Stimulated activated CD8-positive, alpha-beta memory T cell treated with anti-CD3 and anti-CD28 coated beads, Interleukin-2, amount 100 ng/mL, for 1 hour (primary cell): ENCODE data around the gene WBP1L.
"Not testable (repeated sequence)": the region's sequence is repeated elsewhere in the genome, so short reads cannot be mapped to it uniquely, and the experiment has no call there.

Experiments
- DNase-seq, 2 donors: peaks; one replicate each; pipeline ENCODE4 v3.0.0-alpha.2; 2020; ENCODE audit warnings: low read depth in 2 of 2

Gene WBP1L

DNA sequence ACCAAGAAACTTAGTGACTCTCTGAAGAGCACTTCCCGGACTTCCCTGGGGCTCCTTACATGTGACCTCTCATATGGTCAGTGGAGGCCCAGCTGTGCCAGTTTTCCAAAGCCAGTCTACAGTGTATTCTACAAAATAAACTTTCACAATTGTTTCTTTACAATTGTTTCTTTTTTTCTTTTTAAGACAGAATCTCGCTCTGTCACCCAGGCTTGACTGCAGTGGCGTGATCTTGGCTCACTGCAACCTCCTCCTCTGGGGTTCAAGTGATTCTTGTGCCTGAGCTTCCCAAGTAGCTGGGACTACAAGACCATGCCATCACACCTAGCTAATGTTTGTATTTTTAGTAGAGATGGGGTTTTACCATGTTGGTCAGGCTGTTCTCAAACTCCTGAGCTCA lies 67.6 kb downstream of the WBP1L start:
- DNase-seq: no peak

DNA sequence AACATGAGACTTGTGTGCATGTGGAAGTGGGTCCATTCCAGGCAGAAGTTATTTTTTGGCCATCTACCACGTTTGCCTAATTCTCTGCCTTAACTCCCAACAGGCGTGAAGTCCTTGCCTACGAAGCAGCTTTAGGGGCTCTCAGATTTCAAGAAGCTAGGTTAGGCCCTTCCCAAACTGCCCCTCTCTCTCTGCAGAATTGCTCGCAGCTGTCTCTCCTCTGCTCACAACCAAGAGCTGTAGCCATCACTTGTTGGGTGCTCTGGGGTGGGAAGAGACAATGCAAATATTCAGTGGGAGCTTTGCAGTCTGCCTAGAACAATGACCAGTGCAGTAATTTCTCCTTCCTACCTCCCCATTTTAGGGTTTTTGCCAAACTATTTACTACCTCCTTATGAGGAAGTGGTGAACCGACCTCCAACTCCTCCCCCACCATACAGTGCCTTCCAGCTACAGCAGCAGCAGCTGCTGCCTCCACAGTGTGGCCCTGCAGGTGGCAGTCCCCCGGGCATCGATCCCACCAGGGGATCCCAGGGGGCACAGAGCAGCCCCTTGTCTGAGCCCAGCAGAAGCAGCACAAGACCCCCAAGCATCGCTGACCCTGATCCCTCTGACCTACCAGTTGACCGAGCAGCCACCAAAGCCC lies 68.6 kb downstream of the WBP1L start:
- no peak for DNase-seq

DNA sequence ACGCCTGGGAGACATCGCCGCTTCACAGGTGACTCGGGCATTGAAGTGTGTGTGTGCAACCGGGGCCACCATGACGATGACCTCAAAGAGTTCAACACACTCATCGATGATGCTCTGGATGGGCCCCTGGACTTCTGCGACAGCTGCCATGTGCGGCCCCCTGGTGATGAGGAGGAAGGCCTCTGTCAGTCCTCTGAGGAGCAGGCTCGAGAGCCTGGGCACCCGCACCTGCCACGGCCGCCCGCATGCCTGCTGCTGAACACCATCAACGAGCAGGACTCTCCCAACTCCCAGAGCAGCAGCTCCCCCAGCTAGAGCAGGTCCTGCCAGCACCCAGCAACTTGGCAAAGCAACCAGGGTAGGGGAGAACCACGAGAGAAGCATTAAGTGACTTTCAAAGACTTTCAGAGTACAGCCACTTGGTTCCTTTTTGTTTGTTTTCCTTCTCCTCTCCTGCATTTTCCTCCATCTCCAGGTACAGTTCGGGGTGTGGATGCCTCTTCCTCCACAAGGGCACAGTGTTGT lies 69.3 kb downstream of the WBP1L start:
- DNase-seq: no peak

DNA sequence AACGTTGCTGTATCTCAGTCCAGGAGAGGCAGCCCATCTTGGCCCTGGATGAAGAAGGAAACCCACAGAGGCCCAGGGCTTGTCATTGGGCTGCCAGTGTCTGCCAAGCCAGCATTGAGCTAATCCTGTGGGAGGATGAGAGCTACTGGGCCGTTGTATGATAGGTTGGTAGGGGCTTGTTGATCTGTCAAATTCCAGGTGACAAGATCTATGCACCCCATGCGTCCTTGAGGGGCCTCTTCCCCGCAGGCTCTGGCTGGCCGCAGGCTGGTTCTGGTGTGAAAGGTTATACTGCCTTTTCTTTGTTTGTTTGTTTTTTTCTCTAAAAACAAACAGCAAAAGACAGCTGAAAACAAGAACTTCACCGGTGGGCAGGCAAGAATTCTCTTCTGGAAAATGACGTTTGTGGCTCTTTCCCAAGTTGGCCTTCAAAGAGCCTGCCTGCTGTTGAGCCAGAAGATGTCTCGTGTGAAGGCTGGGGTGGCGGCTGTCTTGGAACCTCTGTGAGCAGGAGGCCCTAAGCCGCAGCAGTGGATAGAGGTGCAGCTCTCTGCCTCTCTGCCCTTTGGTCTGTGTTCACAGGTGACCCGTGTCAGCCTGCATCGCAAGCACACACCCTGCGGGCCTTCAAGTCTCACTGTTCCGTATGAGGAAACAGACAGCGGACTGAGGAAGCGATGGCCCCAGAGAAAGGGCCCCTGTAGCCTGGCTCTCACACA lies 70.1 kb downstream of the WBP1L start:
- DNase-seq: no peak

DNA sequence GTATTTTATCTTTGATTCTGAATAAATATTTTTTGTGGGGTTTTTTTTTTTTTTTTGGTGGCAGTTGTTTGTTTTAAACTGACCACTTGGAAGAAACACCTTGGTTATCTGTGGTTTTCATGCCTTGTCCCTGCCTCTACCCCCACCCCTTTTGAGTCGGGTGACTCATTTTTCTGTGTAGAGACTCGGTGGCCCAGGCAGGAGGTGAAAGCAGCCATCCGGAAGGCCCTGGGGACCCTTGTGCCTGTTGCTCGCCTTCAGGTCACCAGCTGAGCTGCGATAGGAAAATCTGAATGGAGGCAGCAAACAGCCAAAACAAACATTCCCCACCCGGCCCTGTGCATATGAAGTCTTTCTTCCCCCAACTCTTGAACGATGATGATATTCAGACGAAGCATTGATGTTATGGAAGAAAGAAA lies 70.7 kb downstream of the WBP1L start:
- DNase-seq: no peak

DNA sequence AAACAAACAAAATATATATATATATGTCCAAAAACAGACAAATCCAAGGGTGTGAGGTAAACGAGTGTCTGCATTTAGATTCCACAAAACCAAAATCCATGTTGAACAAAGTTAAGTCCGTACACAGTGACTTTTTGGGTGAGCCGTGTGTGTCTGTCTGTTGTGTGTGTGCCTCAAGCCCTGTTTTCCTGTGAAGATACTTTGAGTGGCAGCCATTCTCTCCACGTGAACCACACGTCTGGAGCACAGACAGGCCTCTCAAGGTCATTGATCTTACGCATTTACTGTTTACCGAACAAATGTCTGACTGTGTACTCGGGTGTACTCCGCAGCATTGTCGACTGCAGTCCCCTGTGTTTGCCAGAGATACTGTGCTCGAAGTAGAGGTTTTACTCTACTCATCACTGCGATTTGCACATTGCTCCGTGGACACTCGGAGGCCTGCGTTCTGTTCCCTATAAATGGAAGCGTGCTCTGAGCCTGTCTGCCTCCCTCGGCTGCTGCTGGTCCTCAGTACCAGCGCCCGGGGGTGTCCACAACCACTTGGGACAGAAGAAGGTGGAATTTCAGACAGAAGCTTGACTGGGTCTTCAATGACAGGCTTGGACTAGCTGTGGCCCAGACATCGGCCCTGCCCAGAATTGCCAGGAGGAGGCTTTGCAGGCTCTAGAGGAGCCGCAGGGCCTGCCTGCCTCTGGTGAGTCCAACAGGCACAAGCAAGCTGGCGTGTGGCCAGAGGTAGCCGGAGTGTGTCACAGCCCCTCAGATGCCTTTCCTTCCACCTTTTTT lies 71.3 kb downstream of the WBP1L start:
- no peak for DNase-seq

DNA sequence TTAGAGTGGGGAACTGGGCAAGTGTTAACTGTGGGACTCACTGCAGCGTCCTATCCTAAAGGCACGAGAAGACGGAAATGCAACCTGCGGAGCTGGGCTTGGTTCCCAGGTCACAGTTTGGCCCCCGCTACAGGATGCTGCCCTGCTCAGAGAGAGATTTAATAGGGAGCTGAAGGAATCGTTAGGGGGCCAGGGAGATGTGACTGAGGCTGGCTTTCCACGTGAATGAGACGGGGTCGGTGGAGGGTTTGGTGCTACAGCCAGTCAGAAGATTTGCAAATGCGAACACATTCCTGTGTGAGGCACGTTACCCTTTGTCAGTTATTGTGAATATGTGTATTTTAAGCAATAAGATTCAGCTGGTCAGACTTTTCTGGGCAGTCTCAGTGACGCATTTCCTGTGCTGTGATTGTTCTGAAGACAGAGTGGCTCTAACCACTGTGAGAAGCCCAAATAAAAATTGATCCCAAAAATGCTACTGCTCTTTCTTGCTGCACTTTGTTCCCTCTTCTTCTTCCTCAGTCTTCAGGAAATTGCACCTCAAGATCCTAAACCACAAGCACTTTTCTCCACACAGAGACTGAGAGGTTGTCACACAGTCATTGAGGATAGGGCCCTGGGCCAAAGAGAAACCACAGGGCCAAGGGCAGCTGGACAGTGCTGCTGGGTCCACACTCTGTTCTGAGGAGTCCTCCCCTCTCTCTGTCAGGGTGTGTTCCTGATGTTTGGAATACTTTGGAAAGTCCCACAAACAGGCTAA lies 72.2 kb downstream of the WBP1L start:
- DNase-seq: no peak

DNA sequence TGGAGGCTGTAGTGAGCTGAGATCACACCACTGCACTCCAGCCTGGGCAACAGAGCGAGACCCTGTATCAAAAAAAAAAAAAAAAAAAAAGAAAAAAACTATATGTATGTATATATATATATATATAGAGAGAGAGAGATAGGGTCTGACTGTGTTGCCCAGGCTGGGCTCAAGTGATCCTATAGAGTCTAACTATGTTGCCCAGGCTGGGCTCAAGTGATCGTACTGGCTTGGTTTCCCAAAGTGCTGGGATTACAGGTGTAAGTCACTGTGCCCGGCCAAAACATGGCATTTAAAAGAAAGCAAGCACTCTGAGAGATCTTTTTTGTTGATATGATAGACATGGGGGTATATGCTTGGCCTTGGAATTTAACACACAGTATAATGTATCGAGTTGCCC lies 73.4 kb downstream of the WBP1L start:
- no peak for DNase-seq

DNA sequence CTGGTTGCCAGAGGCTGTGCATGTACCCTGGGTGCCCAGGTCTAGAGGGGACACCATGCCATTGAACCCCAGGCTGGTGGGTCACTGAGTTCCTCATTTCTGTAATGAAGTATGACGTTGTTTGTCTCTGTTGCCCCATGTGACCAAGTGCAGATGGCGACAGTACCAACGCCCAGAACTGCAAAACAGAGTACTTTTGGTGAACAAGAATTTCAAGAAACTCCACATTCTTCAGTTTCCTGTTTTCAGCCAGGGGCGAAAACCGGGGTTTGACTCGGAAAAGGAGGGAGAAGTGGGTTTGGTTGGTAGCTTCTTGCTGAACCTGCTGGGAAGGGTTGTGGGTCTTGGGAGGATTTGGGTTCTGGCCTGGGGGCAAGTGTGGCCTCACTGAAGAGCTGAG lies 75.3 kb downstream of the WBP1L start:
- DNase-seq: no peak

DNA sequence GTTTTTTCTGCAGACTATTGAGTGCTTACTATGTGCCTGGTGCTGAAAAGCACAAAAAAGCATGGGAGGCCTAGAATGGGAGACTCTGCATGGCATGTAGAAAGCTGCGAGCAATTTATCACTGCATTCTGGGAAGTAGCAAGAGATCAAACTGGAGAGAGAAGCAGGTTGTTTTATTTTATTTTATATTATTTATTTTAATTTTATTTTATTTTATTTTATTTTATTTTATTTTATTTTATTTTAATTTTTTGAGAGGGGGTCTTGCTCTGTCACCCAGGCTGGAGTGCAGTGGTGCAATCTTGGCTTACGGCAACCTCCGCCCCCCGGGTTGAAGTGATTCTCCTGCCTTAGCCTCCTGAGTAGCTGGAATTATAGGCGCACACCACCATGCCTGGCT lies 76.3 kb downstream of the WBP1L start:
- DNase-seq: not testable (repeated sequence)

DNA sequence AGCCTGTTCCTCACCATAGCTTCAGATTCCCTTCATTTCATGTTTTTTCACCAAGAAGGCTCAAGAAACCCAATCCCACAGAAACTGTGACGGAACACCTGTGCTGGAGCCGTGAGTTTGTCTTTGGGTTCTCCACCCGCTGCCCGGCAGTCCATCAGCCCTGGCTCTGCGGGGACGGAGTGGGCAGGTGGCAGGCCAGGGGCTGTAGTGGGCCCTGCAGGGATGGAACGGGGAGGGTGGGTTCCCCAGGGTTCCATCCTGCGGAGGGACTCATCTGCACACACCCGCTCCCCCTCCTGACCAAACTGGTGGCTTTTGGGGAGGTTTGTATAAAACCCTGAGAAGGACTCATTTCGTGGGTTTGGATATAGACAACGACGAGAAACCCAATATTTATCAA lies 78.5 kb downstream of the WBP1L start:
- no peak for DNase-seq

DNA sequence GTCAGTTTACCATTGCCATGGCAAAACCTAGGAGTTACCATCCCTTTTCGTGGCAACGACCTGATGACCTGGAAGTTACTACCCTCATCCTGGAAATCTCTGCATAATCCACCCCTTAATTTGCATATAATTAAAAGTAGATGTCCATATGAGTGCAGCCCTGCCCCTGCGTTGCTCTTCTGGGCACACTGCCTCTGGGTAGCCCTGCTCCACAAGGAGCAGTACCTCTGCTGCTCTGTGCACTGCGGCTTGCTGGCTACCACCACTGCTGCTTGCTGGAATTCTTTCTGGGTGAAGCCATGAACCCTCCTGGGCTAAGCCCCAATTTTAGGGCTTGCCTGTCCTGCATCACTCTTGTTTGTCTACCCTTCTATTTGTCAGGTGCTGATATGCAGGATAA lies 80.9 kb downstream of the WBP1L start:
- DNase-seq: no peak

DNA sequence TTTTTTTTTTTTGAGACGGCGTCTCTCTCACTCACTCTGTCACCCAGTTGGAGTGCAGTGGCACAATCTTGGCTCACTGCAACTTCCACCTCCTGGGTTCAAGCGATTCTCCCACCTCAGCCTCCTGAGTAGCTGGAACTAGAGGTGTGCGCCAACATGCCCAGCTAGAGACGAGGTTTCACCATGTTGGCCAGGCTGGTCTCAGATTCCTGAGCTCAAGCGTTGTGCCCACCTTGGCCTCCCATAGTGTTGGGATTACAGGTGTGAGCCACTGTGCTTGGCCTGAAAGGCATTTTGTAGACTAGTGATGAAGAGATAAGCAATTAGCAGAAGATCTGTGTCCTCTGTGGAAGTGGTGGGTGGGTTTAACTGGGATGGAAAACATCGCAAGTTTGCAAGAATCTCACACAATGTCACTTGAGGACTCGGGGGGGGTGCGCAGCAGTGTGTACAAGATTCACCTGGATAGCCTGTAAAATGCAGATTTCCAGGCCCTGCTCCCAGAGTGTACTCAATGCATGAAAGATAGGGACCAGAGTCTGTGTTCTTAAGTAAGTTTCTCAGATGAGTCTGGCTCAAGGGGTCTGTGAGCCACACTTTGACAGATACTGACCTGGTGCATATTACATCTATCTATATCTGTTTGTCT lies 82.5 kb downstream of the WBP1L start:
- no peak for DNase-seq

DNA sequence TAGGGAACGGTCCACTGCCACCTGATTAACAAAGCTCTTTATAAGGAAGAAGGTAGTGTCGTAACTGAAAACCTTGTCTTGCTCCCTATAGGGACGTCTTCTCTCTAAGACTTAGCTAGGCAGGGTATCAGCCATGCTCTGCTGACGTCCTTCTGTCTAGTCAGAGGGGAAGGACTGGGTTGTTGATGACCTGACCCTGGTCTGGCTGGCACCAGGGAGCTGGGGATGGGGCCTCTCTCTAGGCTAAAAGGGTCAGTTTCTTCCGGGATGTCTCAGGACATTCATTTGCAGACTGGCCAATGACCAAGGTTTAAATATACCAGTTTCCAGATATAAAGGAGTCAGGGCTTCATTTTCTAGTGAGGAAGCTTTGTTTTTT lies 83.8 kb downstream of the WBP1L start:
- DNase-seq: no peak

DNA sequence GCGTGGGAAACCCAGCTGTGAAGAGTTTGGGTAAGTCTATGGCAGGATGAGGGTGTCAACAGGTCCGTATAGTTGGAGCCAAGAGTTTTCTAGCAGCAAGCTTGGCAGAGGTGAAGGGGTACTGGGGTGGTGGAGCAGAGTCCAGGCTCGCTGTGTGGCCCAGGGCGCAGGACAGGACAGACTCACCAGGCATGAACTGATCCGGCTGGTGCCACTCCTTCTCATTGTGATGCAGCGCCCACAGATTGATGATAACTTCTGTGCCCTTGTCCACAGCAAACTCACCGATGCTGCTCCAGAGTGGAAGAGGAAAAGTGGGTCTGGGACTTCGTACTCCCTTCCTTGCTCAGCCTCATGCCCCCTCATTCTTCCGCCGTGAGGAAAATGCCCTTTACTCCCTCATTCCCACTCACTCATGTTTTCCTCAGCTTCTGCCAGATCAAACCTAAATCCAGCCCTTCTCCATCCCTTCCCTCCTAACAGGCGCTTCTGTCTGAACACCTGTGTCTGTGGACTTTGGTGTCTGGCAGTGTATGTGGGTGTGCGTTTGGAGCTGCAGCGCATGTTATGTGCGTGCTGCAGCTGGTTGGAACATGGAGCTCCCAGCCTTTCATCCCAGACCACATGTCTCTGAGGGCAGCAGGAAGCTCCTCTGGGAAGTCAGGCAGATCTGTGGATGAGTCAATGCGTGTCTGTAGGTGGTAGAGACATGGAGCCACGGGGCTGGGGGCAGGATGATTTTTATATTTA lies 87.7 kb downstream of the WBP1L start:
- DNase-seq: no peak

DNA sequence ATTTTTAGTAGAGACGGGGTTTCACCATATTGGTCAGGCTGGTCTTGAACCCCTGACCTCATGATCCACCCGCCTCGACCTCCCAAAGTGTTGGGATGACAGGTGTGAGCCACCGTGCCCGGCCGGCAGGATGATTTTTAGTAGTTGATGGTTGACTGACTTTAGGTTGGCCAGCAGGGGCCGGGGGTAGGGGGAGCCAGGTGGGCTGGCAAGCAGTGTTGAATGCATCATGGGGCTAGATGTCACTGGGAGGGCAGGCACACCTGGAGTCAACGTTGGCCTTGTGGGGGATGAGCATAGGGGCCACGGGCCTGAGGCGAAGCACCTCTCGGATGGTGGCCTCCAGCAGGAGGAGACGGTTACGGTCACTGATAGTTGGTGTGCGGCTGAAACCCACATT lies 88.5 kb downstream of the WBP1L start:
- DNase-seq: no peak

DNA sequence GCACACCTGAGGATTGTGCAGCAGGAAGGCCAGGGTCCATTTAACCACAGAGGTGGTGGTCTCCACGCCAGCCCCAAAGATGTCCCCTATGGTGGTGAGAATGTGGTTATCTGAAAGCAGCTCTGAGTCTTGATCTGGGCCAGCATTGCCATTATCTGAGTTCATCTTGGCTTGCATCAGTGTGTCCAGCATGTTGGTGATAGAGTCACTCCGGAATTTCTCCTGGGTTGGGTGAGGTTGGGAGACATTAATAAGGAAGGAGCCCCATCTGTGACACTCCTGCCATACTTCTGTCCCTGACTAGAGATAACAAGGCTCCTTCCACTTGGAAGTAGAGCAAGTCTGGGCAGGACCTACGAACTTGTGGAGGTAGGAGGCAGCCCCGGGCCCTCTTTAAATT lies 89.2 kb downstream of the WBP1L start:
- DNase-seq: no peak

DNA sequence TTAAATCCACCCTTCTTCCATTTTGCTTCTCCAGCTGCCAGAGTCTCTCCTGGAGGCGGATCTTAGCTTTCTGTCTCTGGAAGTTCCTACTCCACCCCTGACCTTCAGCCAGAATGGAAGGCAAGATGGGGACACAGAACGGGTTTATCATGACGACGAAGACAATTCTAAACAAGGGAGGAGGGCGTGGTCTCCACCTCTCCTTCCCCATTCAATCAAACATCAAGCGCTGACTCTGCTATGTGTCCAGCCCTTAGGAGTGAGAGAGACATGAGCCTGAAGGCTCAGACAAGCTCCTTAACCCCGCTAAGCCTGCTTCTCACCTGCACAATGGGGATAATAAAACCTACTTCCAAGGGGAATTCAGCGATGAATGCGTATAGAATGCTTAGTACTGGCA lies 90.4 kb downstream of the WBP1L start:
- no peak for DNase-seq

DNA sequence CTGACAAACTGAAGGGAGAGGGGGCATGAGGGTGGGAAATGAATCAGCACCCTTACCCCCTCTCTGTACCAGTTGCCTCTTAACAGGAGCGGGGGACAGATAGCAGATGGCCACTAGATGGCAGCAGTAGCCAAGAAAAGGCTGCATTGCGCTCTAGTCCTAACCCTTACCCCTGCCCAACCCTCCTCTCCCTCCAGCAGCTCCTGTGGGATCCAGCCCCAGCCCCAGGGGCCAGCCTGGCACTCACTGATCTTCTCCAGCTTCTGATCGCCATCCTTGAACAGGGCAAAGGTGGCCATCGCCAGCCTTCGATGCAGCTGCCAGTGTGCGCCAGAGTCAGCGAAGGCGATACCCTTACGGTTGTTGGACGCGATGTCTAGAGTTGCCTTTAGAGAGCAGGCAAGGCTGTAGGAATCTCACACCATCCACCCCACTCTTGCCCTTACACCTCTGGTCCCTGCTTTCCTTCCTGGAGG lies 91.3 kb downstream of the WBP1L start:
- peak; percentile 50 to 55 for DNase-seq

DNA sequence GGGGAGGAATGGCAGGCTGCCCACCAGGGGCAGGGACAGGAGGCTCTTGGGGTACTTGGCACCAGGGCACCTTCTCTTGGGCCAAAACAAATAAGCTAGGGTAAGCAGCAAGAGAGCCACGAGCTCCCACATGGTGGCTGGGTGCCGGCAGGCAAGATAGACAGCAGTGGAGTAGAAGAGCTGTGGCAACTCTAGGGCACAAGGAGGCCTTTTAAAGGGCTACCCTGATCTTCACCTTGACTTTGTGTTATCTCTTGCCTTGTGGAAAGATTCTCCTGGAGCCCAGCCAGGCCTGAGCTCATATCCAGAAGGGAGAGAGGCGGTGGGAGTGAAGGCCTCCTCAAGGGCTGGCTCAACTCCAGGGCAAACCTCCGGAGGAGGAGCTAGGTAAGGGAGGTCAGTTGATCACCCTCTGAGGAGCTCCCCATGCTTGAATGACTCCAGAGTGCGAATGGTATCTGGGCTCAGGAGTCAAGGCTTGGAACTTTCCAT lies 93.5 kb downstream of the WBP1L start, which contains the start of gene CYP17A1:
Gene CYP17A1, minus strand, starts transcription at position 184 of the 492 bp plus-strand sequence. Its CDS starts 52 bp downstream, at position 132.
- no peak for DNase-seq
